ENCODE data around the gene RARB. TPM values are rescaled to one million over a fixed set of nuclear protein-coding genes. Genes with fewer than 3 reads are reported as not detected.

The RARB gene
- total RNA-seq, 1 experiment from 2014 or later, result 31.3 TPM

DNA sequence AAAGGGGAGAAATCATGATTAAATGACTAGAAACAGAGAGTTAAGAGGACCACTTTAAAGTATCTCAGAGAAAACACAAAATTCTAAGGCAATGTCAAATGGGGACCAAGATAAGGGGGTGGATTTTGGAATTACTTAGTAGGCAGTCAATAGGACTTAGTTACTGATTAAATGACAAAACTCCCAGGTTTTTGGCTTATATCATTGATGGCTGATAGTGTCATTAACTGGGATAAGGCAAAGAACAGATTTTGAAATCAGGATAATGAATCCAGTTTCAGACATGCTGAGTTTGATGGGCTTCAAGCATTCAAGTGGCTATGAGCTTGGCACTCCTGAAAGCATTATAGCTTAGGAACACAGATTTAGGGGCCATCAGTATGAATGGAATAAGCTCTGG lies 182.7 kb downstream of the RARB start:
- BruUV-seq (replicated peaks), result no TSS peak
- Mint-ChIP-seq H3K27me3 (ENCODE audit: unreplicated experiment) (no peaks in the 10 kb centered on the region), H3K4me1 (ENCODE audit: low read depth, unreplicated experiment) (no peaks in the 10 kb centered on the region), H3K4me3 (ENCODE audit: low read depth, unreplicated experiment) (no peak overlapping the region), H3K36me3 (ENCODE audit: insufficient read depth, unreplicated experiment) (peaks cover 32% of the 10 kb centered on the region), H3K9me3 (ENCODE audit: low read depth, unreplicated experiment) (no peaks in the 10 kb centered on the region), H3K27ac (ENCODE audit: unreplicated experiment) (no peak overlapping the region)
- no peak for DNase-seq
- TF ChIP-seq, protein P1, sequence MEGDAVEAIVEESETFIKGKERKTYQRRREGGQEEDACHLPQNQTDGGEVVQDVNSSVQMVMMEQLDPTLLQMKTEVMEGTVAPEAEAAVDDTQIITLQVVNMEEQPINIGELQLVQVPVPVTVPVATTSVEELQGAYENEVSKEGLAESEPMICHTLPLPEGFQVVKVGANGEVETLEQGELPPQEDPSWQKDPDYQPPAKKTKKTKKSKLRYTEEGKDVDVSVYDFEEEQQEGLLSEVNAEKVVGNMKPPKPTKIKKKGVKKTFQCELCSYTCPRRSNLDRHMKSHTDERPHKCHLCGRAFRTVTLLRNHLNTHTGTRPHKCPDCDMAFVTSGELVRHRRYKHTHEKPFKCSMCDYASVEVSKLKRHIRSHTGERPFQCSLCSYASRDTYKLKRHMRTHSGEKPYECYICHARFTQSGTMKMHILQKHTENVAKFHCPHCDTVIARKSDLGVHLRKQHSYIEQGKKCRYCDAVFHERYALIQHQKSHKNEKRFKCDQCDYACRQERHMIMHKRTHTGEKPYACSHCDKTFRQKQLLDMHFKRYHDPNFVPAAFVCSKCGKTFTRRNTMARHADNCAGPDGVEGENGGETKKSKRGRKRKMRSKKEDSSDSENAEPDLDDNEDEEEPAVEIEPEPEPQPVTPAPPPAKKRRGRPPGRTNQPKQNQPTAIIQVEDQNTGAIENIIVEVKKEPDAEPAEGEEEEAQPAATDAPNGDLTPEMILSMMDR (IDR thresholded peaks at IDR 0.05; ENCODE audit: unreplicated experiment), result no peak
- intact Hi-C loops (cut with micrococcal nuclease; ENCODE audit: unreplicated experiment), result no loop called here
- CTCF ChIA-PET, result no interaction called here

DNA sequence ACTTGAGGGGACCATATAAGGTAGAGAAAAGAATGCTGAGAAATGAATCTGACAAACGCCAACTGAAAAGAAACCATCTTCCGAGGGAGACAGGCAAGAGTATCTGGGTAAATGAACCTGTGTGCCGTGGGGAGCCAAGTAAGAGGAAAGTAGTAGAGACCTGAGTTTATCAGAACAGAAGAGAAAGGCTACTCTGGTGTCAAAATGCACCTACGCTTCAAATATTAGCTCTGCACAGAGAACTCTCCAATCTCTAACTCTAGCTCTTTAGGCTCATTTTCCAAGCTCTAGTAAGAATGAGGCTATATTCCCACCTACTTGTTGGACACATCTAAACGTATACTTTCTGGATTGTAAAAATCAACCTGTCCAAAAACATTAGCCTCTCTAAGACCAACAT lies 183.1 kb downstream of the RARB start:
- Mint-ChIP-seq H3K4me3 (ENCODE audit: low read depth, unreplicated experiment) (no peak overlapping the region), H3K9me3 (ENCODE audit: low read depth, unreplicated experiment) (no peaks in the 10 kb centered on the region), H3K4me1 (ENCODE audit: low read depth, unreplicated experiment) (no peaks in the 10 kb centered on the region), H3K27ac (ENCODE audit: unreplicated experiment) (no peak overlapping the region), H3K27me3 (ENCODE audit: unreplicated experiment) (no peaks in the 10 kb centered on the region), H3K36me3 (ENCODE audit: insufficient read depth, unreplicated experiment) (peaks cover 29% of the 10 kb centered on the region)
- TF ChIP-seq, protein P1 (IDR thresholded peaks at IDR 0.05; ENCODE audit: unreplicated experiment), result no peak
- DNase-seq, result no peak
- intact Hi-C loops (cut with micrococcal nuclease; ENCODE audit: unreplicated experiment), result no loop called here
- CTCF ChIA-PET, result no interaction called here
- no TSS peak for BruUV-seq (replicated peaks)

DNA sequence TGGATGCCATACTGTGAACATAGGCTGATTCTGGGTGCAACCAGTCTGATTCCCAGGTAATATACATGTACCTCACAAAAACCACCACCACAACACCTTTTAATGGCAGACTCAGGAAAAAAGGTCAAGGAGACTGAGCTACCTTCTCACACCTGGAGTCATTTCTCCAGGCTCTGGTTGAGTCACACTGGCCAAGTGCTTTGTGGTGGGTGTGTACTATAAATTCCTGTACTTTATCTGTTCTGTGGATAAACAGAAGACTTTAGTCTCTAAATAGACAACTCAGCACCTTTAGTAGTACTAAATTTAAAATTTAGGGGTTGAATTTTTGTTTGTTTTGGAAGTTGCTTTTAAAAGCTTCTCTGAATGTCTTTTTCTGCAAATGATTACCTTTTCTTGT lies 190.0 kb downstream of the RARB start:
- no peak for DNase-seq
- Mint-ChIP-seq H3K4me1 (ENCODE audit: low read depth, unreplicated experiment) (no peaks in the 10 kb centered on the region), H3K27ac (ENCODE audit: unreplicated experiment) (no peak overlapping the region), H3K36me3 (ENCODE audit: insufficient read depth, unreplicated experiment) (peaks cover 7% of the 10 kb centered on the region), H3K9me3 (ENCODE audit: low read depth, unreplicated experiment) (no peaks in the 10 kb centered on the region), H3K4me3 (ENCODE audit: low read depth, unreplicated experiment) (no peak overlapping the region), H3K27me3 (ENCODE audit: unreplicated experiment) (no peaks in the 10 kb centered on the region)
- intact Hi-C loops (cut with micrococcal nuclease; ENCODE audit: unreplicated experiment), result no loop called here
- CTCF ChIA-PET, result interaction anchor here (0.6 to 1.4 kb wide), 2 partner anchors 8 to 14 kb away, joined by 4 read pairs; no protein-coding TSS in a partner anchor
- TF ChIP-seq, protein P1 (IDR thresholded peaks at IDR 0.05; ENCODE audit: unreplicated experiment), result no peak
- no TSS peak for BruUV-seq (replicated peaks)

DNA sequence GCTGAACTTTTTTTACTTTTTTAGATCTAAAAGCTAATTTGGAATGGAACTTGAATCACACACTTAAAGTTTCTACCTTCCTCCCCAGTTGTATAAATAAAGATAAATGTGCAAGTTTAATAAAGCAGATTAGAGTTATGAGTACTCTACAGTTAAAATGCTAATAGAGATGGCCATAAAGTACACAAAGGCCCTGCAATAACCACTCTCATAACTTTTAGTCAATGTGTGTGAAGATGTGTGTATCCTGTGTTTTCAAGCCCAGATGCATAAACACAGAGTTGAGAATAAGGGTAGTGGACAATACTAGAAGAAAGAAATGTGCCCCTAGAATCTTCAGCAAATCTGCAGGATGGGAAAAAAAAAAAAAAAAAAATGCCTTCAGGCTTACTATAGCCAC lies 191.3 kb downstream of the RARB start:
- no peaks in the 10 kb centered on the region for H3K27me3 Mint-ChIP-seq (ENCODE audit: unreplicated experiment)
- no peak for DNase-seq
- no peaks in the 10 kb centered on the region for H3K9me3 Mint-ChIP-seq (ENCODE audit: low read depth, unreplicated experiment)
- no peak overlapping the region for H3K27ac Mint-ChIP-seq (ENCODE audit: unreplicated experiment)
- no peak overlapping the region for H3K4me3 Mint-ChIP-seq (ENCODE audit: low read depth, unreplicated experiment)
- peaks cover 11% of the 10 kb centered on the region for H3K36me3 Mint-ChIP-seq (ENCODE audit: insufficient read depth, unreplicated experiment)
- no peaks in the 10 kb centered on the region for H3K4me1 Mint-ChIP-seq (ENCODE audit: low read depth, unreplicated experiment)
- CTCF ChIA-PET, result no interaction called here
- intact Hi-C loops (cut with micrococcal nuclease; ENCODE audit: unreplicated experiment), result no loop called here
- no TSS peak for BruUV-seq (replicated peaks)
- TF ChIP-seq, protein P1 (IDR thresholded peaks at IDR 0.05; ENCODE audit: unreplicated experiment), result no peak
